Uterus (tissue), 4 donors: ENCODE data around the gene GATB. TPM values are rescaled to one million over a fixed set of nuclear protein-coding genes. Genes with fewer than 3 reads are reported as not detected.

ENCODE experiments used
- DNase-seq, 2 donors: peaks; one replicate each; pipeline ENCODE4 v3.0.0-alpha.2; 2019 to 2020
- H3K27ac ChIP-seq, 2 donors: fragments of 200-600 bp; sonication (generic); 1 replicate in 1 of 2; 2 replicates in 1 of 2; pipeline ENCODE4 v1.5.1; 2016 to 2018
- H3K27me3 ChIP-seq, 2 donors: fragments of 200-600 bp; sonication (generic); one replicate each; pipeline ENCODE4 v1.5.1; 2018 to 2019; ENCODE audit warnings: control low read depth in 1 of 2
- H3K36me3 ChIP-seq, 2 donors: fragments of 200-600 bp; sonication (generic); one replicate each; pipeline ENCODE4 v1.5.1; 2019; ENCODE audit warnings: control low read depth in 1 of 2
- H3K4me1 ChIP-seq, 2 donors: fragments of 200-600 bp; sonication (generic); one replicate each; pipeline ENCODE4 v1.5.1; 2018 to 2019; ENCODE audit warnings: control low read depth in 1 of 2
- H3K4me3 ChIP-seq, 2 donors: fragments of 200-600 bp; sonication (generic); 1 replicate in 1 of 2; 2 replicates in 1 of 2; pipeline ENCODE4 v1.5.1; 2018 to 2019; ENCODE audit warnings: mild to moderate bottlenecking in 1 of 2
- H3K9me3 ChIP-seq, 2 donors: fragments of 200-600 bp; sonication (generic); one replicate each; pipeline ENCODE4 v1.5.1; 2019; ENCODE audit warnings: control low read depth in 1 of 2
- CTCF ChIP-seq, 4 experiments: fragments of 200-600 bp in 2 of 4; fragments of 450-650 bp in 2 of 4; sonication (generic) in 2 of 4; IDR thresholded peaks; one replicate each; pipeline ENCODE4 v1.5.1; 2016 to 2019; ENCODE audit warnings: antibody characterized with exemption in 4 of 4, mild to moderate bottlenecking in 2 of 4, moderate library complexity in 1 of 4
- POLR2A ChIP-seq, 2 donors: fragments of 450-650 bp; IDR thresholded peaks; one replicate each; pipeline ENCODE4 v1.6.1; 2016; ENCODE audit warnings: antibody characterized with exemption in 2 of 2, mild to moderate bottlenecking in 1 of 2, moderate library complexity in 1 of 2
- intact Hi-C: fragments of 100-400 bp; cut with DNase I; formaldehyde crosslinking; loops from one replicate; pipeline ENCODE4 v1.15.1; 2023; ENCODE audit warnings: low total_unique reads
- total RNA-seq, 4 donors: library from RNA; depleted of rRNA in 3 of 4; stranded (reverse); fragments of >200 nt in 3 of 4; gene quantifications; one replicate each; pipeline versions ENCODE4 v1.1.0 to v1.2.4, GENCODE V29; 2014 to 2023
- donor health status: DM: yes; HTN: yes; CAD: no.

GATB gene
- total RNA-seq, 4 donors from 2014 or later, result 2.8 to 31.5 (median 12.4) TPM

- H3K36me3 ChIP-seq, result no peaks in the 10 kb centered on the region
- intact Hi-C loops, result no loop called here
- H3K4me3 ChIP-seq, result no peak overlapping the region
- no peak for DNase-seq
- no peaks in the 10 kb centered on the region for H3K4me1 ChIP-seq
- TF ChIP-seq POLR2A (IDR thresholded peaks at IDR 0.05) (no peak), CTCF (IDR thresholded peaks at IDR 0.05) (no peak)
- H3K27me3 ChIP-seq, result no peaks in the 10 kb centered on the region
- no peaks in the 10 kb centered on the region for H3K9me3 ChIP-seq
- no peak overlapping the region for H3K27ac ChIP-seq
These were observed 42.4 kb upstream of the GATB start for GRCh38 chr4:151803246-151803645.

- DNase-seq, result peak in 1 of 2 donors; percentile 16
- no peaks in the 10 kb centered on the region for H3K27me3 ChIP-seq
- H3K9me3 ChIP-seq, result no peaks in the 10 kb centered on the region
- H3K4me3 ChIP-seq, result no peak overlapping the region
- TF ChIP-seq POLR2A (IDR thresholded peaks at IDR 0.05) (no peak), CTCF (IDR thresholded peaks at IDR 0.05) (peak in 3 of 4 experiments; percentile 23 to 60 (median 40))
- H3K36me3 ChIP-seq, result no peaks in the 10 kb centered on the region
- intact Hi-C loops, result no loop called here
- no peak overlapping the region for H3K27ac ChIP-seq
- no peaks in the 10 kb centered on the region for H3K4me1 ChIP-seq
These were observed 41.0 kb upstream of the GATB start for GRCh38 chr4:151801547-151802516.

- no peak for TF ChIP-seq CTCF (IDR thresholded peaks at IDR 0.05)
- no peak for TF ChIP-seq POLR2A (IDR thresholded peaks at IDR 0.05)
- H3K27me3 ChIP-seq, result no peaks in the 10 kb centered on the region
- no peak overlapping the region for H3K27ac ChIP-seq
- no peaks in the 10 kb centered on the region for H3K9me3 ChIP-seq
- no peaks in the 10 kb centered on the region for H3K36me3 ChIP-seq
- no peaks in the 10 kb centered on the region for H3K4me1 ChIP-seq
- DNase-seq, result no peak
- intact Hi-C loops, result no loop called here
- no peak overlapping the region for H3K4me3 ChIP-seq
These were observed 38.7 kb upstream of the GATB start for GRCh38 chr4:151799417-151800012.

- intact Hi-C loops, result no loop called here
- H3K36me3 ChIP-seq, result no peaks in the 10 kb centered on the region
- no peak overlapping the region for H3K27ac ChIP-seq
- no peaks in the 10 kb centered on the region for H3K27me3 ChIP-seq
- no peaks in the 10 kb centered on the region for H3K4me1 ChIP-seq
- H3K9me3 ChIP-seq, result no peaks in the 10 kb centered on the region
- no peak overlapping the region for H3K4me3 ChIP-seq
- DNase-seq, result no peak
- TF ChIP-seq POLR2A (IDR thresholded peaks at IDR 0.05) (no peak), CTCF (IDR thresholded peaks at IDR 0.05) (no peak)
These were observed 38.0 kb upstream of the GATB start for GRCh38 chr4:151798678-151799416.
